DMS153 treated with DMSO at 0.1 percent for 48 hours (cell line): ENCODE results near the gene GOLGA8Q.
"Not testable (repeated sequence)": the region's sequence is repeated elsewhere in the genome, so short reads cannot be mapped to it uniquely, and the experiment has no call there.

Source experiments
- DNase-seq: peaks from one replicate; lab custom pipeline; 2025; ENCODE audit not compliant: unreplicated experiment; lab: John Stamatoyannopoulos, UW

GOLGA8Q gene, protein sequence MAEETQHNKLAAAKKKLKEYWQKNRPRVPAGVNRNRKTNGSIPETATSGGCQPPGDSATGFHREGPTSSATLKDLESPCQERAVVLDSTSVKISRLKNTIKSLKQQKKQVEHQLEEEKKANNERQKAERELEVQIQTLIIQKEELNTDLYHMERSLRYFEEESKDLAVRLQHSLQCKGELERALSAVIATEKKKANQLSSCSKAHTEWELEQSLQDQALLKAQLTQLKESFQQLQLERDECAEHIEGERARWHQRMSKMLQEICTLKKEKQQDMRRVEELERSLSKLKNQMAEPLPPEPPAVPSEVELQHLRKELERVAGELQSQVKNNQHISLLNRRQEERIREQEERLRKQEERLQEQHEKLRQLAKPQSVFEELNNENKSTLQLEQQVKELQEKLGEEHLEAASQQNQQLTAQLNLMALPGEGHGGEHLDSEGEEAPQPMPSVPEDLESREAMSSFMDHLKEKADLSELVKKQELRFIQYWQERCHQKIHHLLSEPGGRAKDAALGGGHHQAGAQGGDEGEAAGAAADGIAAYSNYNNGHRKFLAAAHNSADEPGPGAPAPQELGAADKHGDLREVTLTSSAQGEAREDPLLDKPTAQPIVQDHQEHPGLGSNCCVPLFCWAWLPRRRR

DNA sequence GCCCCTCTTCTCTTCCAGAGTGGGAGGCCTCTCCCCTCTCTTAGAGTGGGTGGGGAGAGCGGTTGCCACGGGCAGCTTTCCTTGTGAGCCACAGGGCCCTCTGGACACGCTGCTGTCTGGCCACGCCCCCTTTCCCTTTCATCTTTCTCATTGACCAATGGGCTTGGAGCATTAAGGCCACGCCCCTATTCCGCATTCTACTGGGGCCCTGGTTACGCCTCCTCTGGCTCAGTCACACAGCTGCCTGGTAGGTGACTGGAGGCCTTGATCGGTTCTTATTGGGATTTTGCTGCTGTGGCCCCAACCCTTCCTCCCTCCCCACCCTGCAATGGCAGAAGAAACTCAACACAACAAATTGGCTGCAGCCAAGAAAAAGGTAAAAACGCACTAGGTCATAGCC is at the start of gene GOLGA8Q:
GOLGA8Q (plus strand) TSS at position 301 of the 400 bp plus-strand sequence; CDS start at position 329, 28 bp downstream.
- not testable (repeated sequence) for DNase-seq

DNA sequence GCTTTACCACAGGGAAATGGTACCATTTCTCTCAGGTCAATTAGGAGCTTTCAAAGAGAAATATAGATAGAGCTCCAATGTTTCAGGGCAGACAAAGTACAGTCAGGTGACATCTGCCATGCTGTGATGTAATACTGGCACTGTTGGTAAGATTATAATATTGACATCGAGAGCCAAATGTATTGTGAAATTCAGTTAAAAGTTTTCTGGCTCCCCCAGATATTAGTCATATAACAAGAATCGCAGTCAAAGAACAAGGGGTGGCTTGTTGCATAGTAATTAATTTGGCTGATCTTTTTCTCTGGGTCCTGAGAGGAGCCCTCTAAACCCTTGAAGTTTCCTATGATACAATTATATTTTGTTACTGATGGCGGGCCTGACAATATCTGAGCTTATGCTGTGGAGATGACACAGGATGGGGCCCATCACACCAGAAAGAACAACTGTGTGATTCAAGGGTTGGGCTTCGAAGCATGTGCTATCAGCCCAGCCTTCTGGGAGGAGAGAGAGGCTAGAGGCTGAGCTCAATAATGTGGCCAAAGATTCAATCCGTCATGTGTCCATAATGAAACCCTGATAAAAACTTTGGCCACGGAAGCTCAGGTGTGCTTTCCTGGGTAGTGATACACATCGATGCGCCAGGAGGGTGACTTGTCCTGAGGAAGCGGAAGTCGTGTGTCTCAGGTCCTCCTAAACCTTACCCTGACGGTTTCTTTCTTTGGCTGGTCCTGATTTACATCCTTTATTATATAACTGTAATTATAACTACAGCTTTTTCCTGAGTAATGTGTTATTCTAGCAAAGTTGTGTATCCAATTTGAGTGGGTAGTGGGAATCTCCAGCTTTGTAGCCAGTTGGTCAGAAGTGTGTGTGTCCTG is 48.7 kb upstream of the GOLGA8Q start:
- not testable (repeated sequence) for DNase-seq

DNA sequence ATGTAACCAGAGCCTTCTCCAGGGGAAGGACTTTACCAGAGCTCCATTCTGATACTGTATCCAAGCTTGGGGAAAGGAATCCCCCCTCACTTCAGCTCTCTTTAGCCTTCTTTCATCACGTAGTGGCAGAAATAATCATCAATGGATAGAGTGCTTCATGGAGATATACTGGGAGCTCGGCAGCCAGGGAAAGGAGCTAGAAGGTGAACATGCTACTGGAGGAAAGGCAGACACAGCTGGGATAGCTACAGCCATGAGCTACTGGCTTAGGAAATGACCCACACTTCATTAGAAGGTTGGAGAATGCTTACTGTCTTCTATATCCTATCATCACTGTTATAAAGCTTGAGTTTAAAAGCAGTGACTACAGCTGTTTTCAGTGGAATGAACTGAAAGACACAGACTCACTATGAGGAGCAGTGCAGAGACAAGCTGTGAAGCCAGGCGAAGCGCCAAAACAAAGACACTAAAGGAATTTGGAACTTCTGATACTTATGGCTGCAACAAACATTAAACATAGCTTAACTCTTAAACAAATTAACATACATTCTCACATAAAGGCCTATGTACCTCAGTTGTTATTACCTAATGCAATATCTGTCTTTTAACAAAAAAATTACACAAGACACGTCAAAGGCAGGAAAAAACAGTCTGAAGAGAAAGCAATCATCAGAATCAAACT is 47.5 kb upstream of the GOLGA8Q start:
- DNase-seq, result not testable (repeated sequence)

DNA sequence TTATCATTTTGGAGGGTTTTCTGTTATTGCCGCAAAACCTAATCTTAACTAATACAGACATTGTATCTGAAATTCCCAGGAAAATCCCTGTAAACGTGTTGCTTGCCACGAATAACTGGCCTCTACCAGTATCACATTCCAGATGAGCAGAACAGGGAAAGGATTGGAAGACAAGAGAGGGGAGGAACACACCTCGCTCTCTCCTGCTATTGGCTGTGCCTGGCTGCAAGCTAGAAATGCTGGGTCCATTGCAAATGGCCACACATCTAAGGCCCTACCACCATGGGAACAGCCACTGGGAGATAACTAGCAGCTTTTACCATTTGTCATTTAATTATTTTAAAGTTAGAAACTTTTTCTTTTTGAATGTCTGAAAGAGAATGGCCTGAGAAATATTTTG is 37.3 kb upstream of the GOLGA8Q start:
- DNase-seq, result not testable (repeated sequence)

DNA sequence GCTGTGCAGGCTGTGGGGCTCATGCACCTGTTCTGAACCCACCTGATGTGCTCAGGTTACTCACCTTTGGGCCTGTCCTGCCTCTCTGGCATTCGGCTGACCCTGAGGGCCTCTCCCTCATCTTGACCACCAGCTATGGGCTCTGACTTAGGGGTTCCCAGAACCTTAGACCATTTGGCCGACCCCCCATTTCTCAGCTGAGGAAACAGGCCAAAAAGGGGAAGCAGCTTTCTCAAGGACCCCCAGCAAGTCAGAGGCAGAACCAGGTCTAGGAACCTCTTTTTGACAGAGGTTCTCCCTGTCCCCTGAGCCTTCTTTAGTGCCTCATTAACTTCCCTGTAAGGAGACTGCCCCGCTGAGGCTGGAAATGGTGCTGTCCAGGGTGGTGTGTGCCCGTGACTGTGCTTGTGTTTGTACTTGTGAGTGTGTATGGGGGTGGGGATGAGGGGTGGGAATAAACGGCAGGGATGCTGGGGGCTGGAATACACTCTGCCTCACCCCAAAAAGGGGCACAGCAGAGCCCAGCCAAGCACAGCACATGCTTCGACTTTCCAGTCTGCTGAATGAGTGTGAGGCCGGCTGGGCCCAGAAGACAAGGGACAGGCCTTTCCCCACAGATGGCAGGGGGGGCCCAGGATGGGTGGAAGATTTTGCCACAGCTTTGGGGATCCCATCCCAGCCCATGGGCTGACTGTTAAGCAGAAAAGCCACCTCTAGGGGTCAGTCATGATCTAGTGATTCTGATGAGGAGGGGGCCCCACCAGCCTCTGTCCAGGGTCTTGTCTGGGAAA is 28.2 kb upstream of the GOLGA8Q start:
- not testable (repeated sequence) for DNase-seq

DNA sequence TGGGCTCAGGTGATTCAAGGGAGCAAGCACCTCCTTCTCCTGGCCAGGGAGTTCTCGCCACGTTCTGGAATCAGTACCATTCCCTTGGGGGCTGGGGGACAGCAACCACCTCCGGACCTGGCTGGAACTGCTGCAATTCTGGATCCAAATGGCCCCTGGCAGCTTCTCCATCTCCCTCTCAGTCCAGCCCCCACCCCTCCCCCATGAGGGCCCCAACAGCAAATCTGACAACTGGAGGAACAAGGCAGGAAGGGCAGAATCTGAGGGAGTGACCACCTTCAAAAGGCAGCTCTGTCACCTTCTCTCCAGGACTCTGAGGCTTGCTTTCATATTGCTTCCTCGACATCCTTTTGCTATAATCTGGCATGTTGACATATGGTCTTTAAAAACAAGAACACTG is 25.9 kb upstream of the GOLGA8Q start:
- DNase-seq, result not testable (repeated sequence)

DNA sequence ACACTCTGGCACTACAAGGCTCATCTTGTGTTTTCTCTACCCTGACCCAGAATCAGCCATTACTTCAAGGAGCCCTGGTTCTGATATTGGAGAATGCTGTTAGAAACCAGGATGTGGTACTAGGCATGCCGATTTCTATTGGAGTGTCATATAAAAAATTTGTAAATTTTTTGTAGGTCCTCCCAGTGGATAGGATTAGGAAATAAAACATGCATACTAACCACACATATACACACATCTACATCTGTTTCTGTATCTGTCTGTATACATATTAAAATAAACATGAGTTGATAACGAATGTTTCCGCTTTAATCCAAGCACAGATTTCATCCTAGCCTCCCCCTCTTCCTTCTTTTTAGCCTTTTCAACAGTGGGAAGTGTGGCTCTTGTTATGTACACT is 22.8 kb upstream of the GOLGA8Q start:
- DNase-seq, result not testable (repeated sequence)

DNA sequence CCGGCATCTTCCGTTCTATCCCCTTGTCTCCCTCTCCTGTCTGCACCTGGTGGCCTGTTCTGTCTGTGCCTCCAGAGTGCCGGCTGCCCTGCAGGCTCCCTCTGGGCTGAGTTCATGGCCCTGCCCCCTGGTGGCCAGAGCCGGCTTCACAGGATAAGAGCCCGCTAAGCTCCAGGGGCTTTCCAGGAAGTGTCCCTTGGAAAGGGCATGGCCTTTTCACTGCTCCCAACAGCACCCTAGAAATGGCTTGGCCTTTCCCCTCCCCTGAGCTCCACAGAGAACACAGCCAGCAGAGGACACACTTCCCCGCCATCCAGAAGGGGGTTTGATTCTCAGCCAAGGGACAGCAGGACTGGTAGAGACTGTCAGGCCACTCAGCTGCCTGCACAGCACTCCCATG is 15.1 kb downstream of the GOLGA8Q start:
- not testable (repeated sequence) for DNase-seq

DNA sequence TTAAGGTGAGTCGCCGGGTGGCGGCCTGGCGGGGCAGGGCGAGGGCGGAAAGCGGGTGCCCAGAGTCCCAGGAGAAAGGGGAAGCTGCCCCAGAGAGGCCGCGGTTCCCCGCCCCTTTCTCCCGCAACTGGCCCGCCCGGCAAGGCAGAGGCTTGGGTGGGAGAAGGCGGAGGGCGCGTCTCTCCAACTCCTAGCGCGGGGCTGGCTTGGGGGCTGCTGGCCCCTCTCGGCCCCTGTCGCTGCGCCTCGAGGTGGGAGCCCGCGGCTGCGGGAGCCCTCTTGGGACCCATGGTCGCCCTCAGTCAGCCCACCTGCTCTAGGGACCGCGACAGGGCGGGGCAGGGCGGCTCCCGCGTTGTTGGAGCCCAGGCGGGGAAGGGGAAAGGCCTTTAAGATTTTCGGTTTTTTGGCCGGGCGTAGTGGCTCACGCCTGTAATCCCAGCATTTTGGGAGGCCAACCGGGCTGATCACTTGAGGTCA is 21.2 kb downstream of the GOLGA8Q start:
- not testable (repeated sequence) for DNase-seq

DNA sequence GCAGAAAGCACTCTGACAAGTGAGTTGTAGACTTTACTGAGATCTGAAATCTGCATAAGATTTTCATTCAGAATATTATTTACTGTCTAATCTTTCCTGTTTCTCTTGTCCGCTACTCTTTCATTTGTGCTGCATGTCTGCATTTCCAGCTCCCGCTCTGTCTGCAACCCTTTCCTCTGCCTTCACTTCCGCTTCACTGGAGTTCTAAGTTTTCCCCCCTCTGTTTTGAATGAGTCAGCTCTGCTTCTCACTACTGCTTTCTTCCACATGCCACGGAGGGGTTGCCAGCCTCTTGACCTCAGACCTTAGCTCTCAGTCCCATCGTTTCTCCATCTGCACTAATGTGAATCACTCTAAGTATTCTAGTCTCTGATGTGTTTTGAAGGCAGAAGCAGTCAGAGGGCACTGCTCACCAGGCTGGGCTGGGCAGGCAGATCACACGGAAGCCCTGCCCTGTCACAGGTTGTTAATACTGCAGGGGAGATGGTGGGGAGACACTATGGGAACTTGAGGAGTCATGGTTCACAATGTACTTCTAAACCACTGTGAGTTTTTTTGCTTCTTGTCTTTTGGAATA is 27.6 kb downstream of the GOLGA8Q start:
- DNase-seq, result not testable (repeated sequence)

DNA sequence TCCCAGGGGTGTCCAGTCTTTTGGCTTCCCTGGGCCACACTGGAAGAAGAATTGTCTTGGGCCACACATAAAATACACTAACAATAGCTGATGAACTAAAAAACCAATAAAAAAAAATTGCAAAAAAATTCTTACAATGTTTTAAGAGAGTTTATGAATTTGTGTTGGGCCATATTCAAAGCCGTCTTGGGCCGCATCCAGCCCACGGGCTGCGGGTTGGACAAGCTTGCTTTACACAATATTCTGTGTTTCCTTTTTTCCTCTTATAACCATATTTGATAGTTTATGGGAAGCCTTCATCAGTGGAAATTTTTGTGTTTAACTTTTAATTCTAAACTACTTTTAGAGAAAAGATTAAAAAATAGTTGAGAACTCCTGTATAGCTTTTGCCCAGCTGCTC is 28.9 kb downstream of the GOLGA8Q start:
- DNase-seq, result not testable (repeated sequence)

DNA sequence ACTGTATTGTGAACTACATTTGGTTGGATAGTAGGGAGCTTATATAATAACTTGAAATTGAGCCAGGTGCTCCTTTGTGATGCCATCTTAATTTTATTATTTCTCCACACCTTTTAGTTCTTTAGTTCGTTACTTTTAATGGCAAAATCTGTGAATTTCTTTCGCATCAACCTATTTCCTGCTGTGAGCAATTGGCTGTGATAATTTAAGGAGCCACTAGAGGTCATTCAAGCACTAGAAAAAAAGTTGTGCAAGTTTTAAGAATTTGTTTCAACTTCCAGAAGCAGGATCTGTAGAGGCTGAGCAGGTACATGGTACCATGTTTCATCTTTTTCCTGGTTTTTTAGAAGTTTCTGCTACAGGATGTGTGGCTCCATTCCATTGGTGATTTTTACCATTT is 47.1 kb downstream of the GOLGA8Q start:
- not testable (repeated sequence) for DNase-seq

DNA sequence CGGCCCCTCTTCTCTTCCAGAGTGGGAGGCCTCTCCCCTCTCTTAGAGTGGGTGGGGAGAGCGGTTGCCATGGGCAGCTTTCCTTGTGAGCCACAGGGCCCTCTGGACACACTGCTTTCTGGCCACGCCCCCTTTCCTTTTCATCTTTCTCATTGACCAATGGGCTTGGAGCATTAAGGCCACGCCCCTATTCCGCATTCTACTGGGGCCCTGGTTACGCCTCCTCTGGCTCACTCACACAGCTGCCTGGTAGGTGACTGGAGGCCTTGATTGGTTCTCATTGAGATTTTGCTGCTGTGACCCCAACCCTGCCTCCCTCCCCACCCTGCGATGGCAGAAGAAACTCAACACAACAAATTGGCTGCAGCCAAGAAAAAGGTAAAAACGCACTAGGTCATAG is 51.9 kb downstream of the GOLGA8Q start, which contains the start of gene GOLGA8H:
GOLGA8H (plus strand) TSS at position 233 of the 400 bp plus-strand sequence; CDS start at position 331, 98 bp downstream.
- not testable (repeated sequence) for DNase-seq
